ENCODE measurements around the gene IGF1.
A peak's percentile ranks its signal among the peaks of the same experiment; 100 is the strongest.

GRCh38 chr12:102484428-102484958 lies 4.1 kb upstream of the IGF1 start:
- TF ChIP-seq, protein P1, sequence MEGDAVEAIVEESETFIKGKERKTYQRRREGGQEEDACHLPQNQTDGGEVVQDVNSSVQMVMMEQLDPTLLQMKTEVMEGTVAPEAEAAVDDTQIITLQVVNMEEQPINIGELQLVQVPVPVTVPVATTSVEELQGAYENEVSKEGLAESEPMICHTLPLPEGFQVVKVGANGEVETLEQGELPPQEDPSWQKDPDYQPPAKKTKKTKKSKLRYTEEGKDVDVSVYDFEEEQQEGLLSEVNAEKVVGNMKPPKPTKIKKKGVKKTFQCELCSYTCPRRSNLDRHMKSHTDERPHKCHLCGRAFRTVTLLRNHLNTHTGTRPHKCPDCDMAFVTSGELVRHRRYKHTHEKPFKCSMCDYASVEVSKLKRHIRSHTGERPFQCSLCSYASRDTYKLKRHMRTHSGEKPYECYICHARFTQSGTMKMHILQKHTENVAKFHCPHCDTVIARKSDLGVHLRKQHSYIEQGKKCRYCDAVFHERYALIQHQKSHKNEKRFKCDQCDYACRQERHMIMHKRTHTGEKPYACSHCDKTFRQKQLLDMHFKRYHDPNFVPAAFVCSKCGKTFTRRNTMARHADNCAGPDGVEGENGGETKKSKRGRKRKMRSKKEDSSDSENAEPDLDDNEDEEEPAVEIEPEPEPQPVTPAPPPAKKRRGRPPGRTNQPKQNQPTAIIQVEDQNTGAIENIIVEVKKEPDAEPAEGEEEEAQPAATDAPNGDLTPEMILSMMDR (IDR thresholded peaks at IDR 0.05 in 4 of 5, conservative IDR thresholded peaks at IDR 0.05 in 1 of 5): peak; percentile 70 to 95 (median 76)
- TF ChIP-seq POLR2A (IDR thresholded peaks at IDR 0.05): no peak
